ENCODE data around the gene CD1D. TPM values are rescaled to one million over a fixed set of nuclear protein-coding genes. Genes with fewer than 3 reads are reported as not detected.

The CD1D gene
- total RNA-seq, result 0.96 and 3.8 TPM in 2 replicates

GRCh38 chr1:158180741-158181576 is at the start of gene CD1D:
Gene CD1D, plus strand, starts transcription at chr1:158180895. Its CDS starts 207 bp downstream, at chr1:158181102.

Other genes starting within 250 kb of the CD1D start
- 26.6 and 71.6 TPM in 2 replicates for gene KIRREL1, start 187.2 kb upstream of the CD1D start, total RNA-seq
- not detected in 2 replicates for gene CD1A, start 73.5 kb downstream of the CD1D start, total RNA-seq
- gene CD1C, start 109.0 kb downstream of the CD1D start, total RNA-seq, result not detected in 2 replicates
- not detected in 2 replicates for gene CD1B, start 150.6 kb downstream of the CD1D start, total RNA-seq
- not detected in 2 replicates for gene CD1E, start 173.0 kb downstream of the CD1D start, total RNA-seq
- gene OR10T2, start 218.6 kb downstream of the CD1D start, total RNA-seq, result not detected in 2 replicates
- gene OR10K2, start 245.3 kb downstream of the CD1D start, total RNA-seq, result not detected in 2 replicates

Data from tracheal epithelial cell (primary cell).